ENCODE results near the gene ABLIM1. TPM values are rescaled to one million over a fixed set of nuclear protein-coding genes. Genes with fewer than 3 reads are reported as not detected.

The ABLIM1 gene
- total RNA-seq, 1 experiment from 2014 or later = 89.4 TPM

GRCh38 chr10:114442091-114442630 lies 215.9 kb downstream of the ABLIM1 start:
- BruUV-seq (replicated peaks) = no TSS peak
- H3K27ac Mint-ChIP-seq (ENCODE audit: unreplicated experiment) = no peak overlapping the region
- H3K9me3 Mint-ChIP-seq (ENCODE audit: low read depth, unreplicated experiment) = no peaks in the 10 kb centered on the region
- intact Hi-C loops (cut with micrococcal nuclease; ENCODE audit: unreplicated experiment) = no loop called here
- no peak for TF ChIP-seq CTCF (IDR thresholded peaks at IDR 0.05; ENCODE audit: unreplicated experiment)
- no peak overlapping the region for H3K4me3 Mint-ChIP-seq (ENCODE audit: low read depth, unreplicated experiment)
- DNase-seq = no peak
- no peaks in the 10 kb centered on the region for H3K27me3 Mint-ChIP-seq (ENCODE audit: unreplicated experiment)
- H3K36me3 Mint-ChIP-seq (ENCODE audit: insufficient read depth, unreplicated experiment) = peaks cover 5% of the 10 kb centered on the region
- CTCF ChIA-PET = no interaction called here
- H3K4me1 Mint-ChIP-seq (ENCODE audit: low read depth, unreplicated experiment) = no peaks in the 10 kb centered on the region

- H3K4me1 Mint-ChIP-seq (ENCODE audit: low read depth, unreplicated experiment) = no peaks in the 10 kb centered on the region
These were observed 217.0 kb downstream of the ABLIM1 start for GRCh38 chr10:114441107-114441506.

GRCh38 chr10:114437473-114438292 lies 220.4 kb downstream of the ABLIM1 start:
- no TSS peak for BruUV-seq (replicated peaks)
- no peaks in the 10 kb centered on the region for H3K27me3 Mint-ChIP-seq (ENCODE audit: unreplicated experiment)
- TF ChIP-seq CTCF (IDR thresholded peaks at IDR 0.05; ENCODE audit: unreplicated experiment) = no peak
- CTCF ChIA-PET = interaction anchor here (0.6 to 2.6 kb wide), 3 partner anchors 134 to 1617 kb away, joined by 4 to 11 read pairs (median 6); no protein-coding TSS in a partner anchor
- H3K9me3 Mint-ChIP-seq (ENCODE audit: low read depth, unreplicated experiment) = no peaks in the 10 kb centered on the region
- H3K27ac Mint-ChIP-seq (ENCODE audit: unreplicated experiment) = no peak overlapping the region
- H3K4me3 Mint-ChIP-seq (ENCODE audit: low read depth, unreplicated experiment) = no peak overlapping the region
- peaks cover 6% of the 10 kb centered on the region for H3K36me3 Mint-ChIP-seq (ENCODE audit: insufficient read depth, unreplicated experiment)
- peak; percentile 6 for DNase-seq
- intact Hi-C loops (cut with micrococcal nuclease; ENCODE audit: unreplicated experiment) = loop anchor here (1.0 kb wide), 1 partner anchor 133 kb away; no protein-coding TSS in a partner anchor
- H3K4me1 Mint-ChIP-seq (ENCODE audit: low read depth, unreplicated experiment) = no peaks in the 10 kb centered on the region

More at GRCh38 chr10:114441107-114441506, 217.0 kb downstream of the ABLIM1 start:
- Mint-ChIP-seq H3K27me3 (ENCODE audit: unreplicated experiment) (no peaks in the 10 kb centered on the region), H3K27ac (ENCODE audit: unreplicated experiment) (no peak overlapping the region), H3K4me3 (ENCODE audit: low read depth, unreplicated experiment) (no peak overlapping the region), H3K9me3 (ENCODE audit: low read depth, unreplicated experiment) (no peaks in the 10 kb centered on the region), H3K36me3 (ENCODE audit: insufficient read depth, unreplicated experiment) (peaks cover 5% of the 10 kb centered on the region)
- CTCF ChIA-PET = no interaction called here
- intact Hi-C loops (cut with micrococcal nuclease; ENCODE audit: unreplicated experiment) = no loop called here
- no TSS peak for BruUV-seq (replicated peaks)
- no peak for TF ChIP-seq CTCF (IDR thresholded peaks at IDR 0.05; ENCODE audit: unreplicated experiment)
- DNase-seq = no peak

- no peak overlapping the region for H3K27ac Mint-ChIP-seq (ENCODE audit: unreplicated experiment)
- CTCF ChIA-PET = interaction anchor here (0.7 kb wide), 1 partner anchor 1618 kb away, joined by 4 read pairs; no protein-coding TSS in a partner anchor
- DNase-seq = no peak
- no peak for TF ChIP-seq CTCF (IDR thresholded peaks at IDR 0.05; ENCODE audit: unreplicated experiment)
- H3K27me3 Mint-ChIP-seq (ENCODE audit: unreplicated experiment) = no peaks in the 10 kb centered on the region
- intact Hi-C loops (cut with micrococcal nuclease; ENCODE audit: unreplicated experiment) = loop anchor here (1.0 kb wide), 1 partner anchor 133 kb away; no protein-coding TSS in a partner anchor
- BruUV-seq (replicated peaks) = no TSS peak
- no peaks in the 10 kb centered on the region for H3K4me1 Mint-ChIP-seq (ENCODE audit: low read depth, unreplicated experiment)
- no peak overlapping the region for H3K4me3 Mint-ChIP-seq (ENCODE audit: low read depth, unreplicated experiment)
- H3K9me3 Mint-ChIP-seq (ENCODE audit: low read depth, unreplicated experiment) = no peaks in the 10 kb centered on the region
- H3K36me3 Mint-ChIP-seq (ENCODE audit: insufficient read depth, unreplicated experiment) = peaks cover 11% of the 10 kb centered on the region
These were observed 221.1 kb downstream of the ABLIM1 start for GRCh38 chr10:114436941-114437340.
